ENCODE results near the gene FAM50B.

The FAM50B gene

DNA sequence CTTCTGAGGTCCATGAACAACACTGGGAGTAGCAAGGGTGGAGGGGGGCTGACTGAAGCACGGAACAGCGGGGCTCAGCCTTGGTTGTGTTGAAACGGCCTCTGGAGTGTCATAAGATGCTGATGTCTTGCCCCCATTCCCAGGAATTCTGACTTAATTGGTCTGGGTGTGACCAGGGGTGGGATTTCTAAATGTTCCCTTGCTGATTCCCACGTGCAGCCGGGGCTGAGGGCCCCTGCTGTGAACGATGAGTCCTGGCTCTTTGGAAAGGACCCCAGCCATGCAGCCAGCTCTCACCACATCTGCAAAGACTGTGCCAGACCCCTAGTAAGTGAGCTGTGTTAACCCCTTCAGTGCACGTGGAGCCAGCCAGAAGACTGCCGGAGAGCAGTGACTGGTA, 28.6 kb upstream of the FAM50B start:
- no peak for DNase-seq (ENCODE audit: low read depth in 2 of 2)

DNA sequence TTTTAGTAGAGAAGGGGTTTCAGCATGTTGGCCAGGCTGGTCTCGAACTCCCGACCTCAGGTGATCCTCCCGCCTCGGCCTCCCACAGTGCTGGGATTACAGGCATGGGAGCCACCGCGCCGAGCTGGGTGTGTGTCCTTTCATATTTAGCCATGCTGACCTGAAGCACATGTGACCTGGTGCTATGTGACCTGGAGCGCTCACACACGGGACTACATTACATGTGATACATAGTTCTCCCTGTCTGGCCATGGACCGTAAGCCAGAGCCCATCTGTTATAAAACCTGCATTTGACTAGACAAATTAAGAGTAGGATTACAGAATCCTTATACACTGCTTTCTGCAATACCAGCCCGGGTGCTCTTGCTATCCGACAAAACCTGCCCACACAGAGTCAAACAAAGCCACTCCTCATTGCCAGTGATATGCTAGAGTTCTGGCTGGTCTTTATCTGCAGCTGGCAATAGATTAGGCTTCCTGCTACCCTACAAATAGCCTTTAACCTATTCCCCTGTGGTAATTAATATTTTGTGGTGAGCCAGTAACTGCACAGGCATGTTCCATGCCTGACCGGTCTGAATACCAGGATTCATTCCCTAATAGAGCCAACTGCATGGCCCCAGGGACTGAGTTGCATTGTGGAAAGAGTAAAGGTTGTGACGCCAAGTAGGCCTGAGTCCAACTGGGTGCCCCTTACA, 26.3 kb upstream of the FAM50B start:
- no peak for DNase-seq (ENCODE audit: low read depth in 2 of 2)

DNA sequence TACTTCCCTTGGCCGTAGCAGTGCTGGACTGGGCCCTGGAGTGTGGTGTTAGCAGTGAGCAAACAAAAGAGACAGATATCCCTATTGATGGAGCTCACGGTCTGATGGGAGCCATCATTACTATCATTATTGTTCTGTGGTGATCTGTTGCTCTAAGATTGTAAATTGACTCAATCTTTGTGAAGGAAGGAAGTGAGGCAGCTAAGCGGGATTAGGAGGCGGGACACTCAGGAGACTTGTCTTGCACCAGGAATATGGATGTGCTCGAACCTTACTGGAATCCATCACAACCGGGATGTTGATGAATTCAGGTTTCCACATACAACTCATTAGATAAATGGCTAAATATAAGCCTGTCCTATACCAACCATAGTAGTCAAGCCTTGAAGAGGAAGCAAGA, 25.5 kb upstream of the FAM50B start:
- DNase-seq (ENCODE audit: low read depth in 2 of 2) = no peak

DNA sequence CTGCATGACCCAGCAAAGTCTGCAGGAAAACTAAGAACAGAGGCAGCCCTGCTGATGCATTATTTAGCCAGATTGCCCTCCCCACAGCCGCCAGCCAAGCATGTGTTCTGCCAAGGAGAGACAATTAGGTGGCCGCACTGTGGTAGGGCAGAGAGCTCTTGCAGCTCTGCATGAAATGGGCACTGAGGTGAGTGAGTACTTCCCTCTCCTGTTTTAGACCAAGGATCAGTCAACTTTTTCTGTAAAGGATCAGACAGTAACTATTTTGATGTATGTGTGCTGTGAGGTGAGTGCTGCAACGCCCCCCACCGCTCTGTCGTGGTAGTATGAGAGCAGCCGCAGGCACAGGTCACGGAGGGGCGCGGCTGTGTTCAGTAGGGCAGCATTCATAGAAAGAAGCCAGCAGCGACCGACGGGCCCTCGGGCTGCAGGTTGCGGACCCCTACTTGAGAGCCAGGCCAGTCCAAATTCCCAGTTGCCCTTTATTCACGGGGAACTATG, 23.8 kb upstream of the FAM50B start:
- DNase-seq (ENCODE audit: low read depth in 2 of 2) = no peak

DNA sequence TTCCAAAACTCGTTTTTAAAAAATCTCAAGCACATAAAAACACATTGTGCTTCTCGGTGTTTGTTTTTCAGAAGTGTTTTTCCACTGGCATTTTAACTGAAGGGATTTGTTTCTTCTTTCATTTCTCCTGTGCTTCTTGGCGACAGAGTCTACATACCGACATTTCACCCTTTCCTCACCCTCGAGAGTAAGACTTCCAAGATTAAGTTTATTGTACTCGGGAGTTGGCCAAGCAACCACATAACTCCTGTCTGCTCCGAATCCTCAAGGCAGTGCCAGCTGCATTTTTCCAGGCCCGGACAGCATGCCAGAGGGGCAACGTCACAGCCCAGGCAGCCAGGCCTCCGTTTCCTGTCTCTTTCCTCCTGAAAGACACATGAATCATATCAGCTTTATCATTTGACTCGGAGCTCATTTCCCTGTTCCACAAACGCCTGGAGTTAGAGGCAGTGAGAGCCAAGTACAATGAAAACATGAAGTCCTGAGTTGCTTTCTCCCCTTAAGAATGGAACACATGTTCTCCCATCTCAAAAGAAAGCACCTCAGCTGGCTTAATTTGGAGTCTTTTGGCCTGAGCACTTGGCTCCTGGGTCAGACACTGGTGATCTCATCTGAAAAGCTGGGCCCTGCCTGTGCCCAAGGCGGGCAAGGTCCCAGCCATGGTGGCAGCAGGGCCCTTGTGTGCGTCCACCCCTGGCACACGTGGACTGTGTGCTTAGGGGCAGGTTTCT, 23.2 kb upstream of the FAM50B start:
- no peak for DNase-seq (ENCODE audit: low read depth in 2 of 2)

DNA sequence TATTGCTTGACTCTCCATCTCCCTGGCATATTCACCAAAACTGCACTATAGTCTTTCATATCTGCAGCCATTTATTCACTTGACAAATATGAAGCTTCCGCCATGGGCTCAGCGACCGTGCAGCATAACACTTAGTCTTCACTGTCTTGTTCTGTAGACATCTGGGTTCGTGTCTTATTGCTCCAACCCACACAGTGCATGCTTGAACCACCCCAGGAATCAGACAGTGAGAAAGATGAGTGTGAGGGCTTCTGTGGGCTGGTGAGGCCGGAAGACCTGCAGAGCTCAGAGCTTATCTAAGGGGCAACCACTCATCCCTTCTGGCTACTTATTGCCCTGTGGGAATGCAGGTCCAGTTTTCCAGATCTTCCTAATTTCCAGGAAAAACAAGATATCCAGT, 19.9 kb upstream of the FAM50B start:
- DNase-seq (ENCODE audit: low read depth in 2 of 2) = no peak

DNA sequence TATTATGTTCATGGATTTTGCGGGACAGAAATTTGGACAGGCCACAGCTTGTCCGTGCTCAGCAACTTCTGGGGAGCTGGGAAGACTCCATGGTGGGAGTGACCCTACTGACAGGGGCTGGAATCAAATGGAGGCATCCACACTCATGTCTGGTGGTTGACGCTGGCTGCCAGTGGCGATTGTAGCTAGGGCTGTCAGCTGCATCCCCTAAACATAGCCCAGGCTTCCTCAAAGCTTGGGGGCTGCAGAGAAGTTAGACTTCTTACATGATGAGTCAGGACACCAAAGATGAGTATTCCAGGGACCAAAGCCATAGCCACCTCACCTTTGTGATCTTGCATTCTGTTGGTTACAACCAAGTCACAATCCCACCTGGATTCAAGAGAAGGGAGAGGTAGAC, 18.4 kb upstream of the FAM50B start:
- DNase-seq (ENCODE audit: low read depth in 2 of 2) = no peak

DNA sequence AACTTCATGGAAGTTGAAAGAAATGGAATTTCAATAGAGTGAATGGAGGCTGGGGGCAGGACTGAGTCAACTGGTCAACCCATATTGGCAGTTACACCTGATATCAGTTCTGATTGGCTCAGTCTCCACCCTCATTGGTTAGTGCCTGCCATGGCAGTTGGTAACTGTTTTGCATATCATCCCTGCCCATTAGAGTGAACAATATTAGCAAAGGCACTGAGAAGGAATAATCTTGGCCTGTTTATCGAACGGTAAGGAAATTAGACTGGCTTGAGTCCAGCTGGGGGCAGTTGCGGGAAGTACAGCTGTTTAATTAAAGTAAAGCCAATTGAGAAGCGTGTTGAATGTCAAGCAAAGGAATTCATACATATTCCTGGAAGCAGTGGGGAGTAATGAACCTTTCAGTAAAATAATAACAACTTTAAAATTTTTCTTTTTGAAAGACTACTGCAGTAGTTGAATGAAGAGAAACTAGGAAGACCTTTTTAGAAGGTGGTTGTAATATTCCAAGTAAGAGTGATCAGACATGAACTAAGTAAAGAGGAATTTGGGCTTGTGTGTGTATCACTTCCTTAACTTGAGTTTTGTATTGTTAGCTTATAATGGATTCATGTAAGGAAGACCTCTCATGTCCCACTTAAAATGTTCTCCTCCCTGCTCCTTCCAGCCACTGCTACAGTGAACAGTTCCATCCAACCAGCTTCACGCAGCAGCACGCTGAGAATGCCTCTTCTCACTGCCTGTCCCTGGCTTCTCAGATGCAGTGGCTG, 17.2 kb upstream of the FAM50B start:
- DNase-seq (ENCODE audit: low read depth in 2 of 2) = no peak

DNA sequence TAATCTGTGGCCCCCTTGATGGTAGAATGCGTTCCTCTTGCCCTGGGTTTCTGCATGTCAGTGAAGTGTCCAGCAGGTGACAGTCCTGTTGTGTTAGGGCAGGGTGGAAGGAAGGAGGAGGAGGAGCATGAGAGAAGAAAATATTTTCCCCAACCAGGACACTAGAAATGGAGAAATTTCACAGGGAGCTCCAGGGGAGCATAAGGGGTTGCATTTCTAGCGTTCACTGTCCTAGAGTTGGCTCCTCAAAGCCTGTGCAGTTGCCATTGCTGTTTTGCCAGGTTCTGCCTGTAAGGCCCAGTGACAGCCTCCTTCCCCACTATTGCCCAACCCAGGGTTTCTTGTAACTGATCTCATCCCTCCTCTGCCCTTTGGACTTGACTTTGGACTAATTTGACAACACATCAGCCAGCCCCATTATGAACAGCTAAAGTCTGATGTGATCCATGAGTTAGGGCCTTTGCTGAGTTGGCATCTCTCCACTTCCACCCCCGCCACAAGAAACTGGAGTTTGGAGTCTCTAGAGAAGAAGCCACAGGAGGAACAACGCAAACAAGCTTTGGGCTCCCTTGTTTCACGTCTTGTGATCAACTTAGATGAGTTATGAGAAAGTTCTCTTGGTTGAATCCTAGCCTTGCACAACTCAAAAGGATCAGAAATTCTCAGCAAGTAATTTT, 14.0 kb upstream of the FAM50B start:
- no peak for DNase-seq (ENCODE audit: low read depth in 2 of 2)

DNA sequence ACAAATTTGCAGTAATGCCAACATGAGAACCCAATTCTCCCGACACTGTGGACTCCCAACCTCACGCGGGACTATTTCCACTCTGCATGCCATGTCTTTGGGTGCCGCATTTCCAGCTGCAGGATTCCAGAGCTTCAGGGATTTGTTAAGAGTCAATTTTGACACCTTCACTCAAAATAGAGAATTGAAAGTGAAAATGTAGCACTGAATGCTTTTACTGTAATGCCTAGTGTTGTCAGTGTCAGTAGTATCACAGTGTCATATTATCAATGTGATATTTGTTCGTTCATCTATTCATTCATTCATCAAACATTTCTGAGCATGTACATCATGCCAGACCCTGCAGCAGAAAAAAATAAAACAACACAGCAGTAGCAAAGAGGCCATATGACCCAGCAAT, 13.4 kb upstream of the FAM50B start:
- no peak for DNase-seq (ENCODE audit: low read depth in 2 of 2)

DNA sequence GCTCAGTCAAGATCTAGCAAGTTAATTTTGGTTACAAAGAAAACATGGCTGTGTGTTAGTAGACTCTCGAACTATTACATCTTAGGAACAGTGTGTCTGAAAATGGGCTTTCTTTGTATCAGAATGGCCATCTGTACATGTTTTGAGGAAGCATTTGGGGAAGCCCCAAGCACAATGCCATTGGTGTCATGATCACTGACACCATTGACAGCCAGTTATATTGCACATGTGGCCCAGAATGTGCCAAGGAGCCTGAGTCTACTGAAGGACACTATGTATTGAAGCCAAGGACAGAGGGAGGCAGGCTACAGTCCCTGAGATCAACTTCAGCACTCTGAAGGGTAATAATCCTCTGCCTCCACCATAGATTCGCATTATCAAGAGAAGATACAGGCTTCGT, 12.6 kb upstream of the FAM50B start:
- DNase-seq (ENCODE audit: low read depth in 2 of 2) = no peak

DNA sequence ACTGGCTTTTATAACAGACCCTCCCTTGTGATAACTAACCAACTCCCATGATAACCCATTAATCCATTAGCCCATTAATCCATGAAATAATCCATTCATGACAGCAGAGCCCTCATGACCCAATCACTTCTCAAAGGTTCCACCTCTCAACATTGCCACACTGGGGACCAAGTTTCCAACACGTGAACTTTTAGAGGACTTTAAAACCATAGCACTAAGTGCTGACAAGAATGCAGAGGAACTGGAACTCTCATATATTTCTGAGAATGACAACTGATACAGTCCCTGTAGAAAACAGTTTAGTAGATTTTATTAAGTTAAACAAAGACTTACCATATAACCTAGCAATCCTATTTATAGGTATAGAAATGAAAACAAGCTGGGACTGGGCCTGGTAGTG, 11.4 kb upstream of the FAM50B start:
- DNase-seq (ENCODE audit: low read depth in 2 of 2) = no peak

DNA sequence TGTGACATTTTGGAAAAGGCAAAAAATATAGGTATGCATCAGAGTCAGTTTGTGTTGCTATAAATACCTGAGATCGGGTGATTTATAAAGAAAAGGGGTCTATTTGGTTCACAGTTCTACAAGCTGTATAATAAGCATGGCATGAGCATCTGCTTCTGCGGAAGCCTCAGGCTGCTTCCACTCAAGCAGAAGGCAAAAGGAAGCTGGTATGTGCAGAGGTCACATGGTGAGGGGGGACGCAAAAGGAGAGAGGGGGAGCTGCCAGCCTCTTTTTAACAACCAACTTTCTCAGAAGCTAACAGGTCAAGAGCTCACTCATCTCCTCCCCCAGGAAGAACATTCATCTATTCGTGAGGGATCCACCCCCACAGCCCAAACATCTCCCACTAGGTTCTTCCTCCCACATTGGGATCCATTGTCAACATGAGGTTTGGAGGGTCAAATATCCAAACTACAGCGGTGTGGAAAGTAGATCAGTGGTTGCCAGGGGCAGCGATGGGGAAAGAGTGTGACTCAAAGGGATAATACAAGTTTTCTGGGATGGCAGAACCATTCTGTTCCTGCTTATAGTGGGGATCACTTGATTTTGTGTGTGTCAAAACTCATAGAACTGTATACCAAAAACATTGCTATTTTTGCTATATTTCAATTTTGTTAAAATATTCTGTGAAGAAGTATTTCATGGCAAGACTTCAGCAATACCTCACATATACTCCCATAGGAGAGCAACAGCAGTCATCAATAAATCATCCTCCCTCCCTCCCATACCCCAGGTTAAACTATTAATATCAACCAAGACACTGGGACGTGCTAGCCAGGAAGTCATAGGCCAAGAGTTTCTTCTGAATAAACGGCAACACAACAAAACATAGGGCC, 9.9 kb upstream of the FAM50B start:
- DNase-seq (ENCODE audit: low read depth in 2 of 2) = no peak

DNA sequence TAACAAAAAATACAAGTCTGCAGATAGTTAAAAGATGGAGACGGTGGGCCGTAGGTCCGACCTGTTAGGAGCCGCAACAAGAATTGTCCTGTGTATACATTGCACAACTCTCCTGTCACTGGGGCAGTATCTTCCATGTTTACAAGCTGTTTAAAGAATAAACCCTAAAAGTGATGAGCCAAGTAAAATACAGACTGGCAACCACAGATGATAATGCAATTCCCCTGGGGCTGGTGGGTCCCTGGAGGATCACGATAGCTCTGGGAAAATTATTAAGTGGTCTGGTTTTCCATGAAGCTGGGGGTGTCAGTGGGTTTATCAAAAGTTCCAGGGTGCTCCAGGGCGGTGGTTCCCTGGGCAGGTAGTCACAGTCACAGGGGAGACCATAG, 8.1 kb upstream of the FAM50B start:
- no peak for DNase-seq (ENCODE audit: low read depth in 2 of 2)

DNA sequence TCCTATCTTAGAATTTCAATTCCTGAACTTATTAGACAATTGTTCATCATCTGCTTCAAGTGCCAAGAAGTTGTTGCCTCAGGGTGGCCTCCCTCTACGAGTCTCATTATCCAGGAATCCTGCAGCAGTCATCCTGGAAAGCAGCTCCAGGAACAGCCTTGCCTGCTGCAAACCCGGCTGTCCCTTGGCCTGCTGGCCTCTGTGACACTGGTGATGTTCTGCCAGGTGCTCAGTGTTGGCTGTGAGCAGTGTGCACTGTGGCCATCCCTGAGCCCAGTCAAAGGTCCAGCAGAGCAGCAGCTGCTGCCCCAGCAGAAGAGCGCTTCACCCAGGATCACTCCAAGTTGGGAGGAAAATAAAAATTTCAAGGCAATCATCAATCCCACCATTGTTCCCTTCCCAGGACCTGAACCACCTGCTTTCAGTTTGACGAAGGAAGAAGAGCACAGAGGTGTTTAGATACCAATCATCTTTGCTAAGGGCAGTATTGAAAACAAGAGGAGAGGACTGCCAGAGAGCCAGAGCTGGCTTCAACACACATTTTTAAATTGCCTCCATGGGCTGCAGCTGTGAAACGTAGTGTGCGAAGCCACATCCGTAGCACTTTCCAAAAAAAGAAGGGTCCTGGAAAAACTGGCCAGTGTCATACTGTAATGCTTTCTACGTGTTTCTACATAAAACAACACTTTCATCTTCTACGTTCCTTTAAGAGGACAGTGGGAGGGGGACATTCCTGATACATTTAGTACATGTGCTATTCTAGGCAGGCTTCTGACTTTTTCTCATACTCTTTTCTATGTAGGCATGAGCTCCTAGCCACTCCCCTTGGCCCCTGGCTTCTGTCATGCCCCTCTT, 7.2 kb upstream of the FAM50B start:
- DNase-seq (ENCODE audit: low read depth in 2 of 2) = no peak

DNA sequence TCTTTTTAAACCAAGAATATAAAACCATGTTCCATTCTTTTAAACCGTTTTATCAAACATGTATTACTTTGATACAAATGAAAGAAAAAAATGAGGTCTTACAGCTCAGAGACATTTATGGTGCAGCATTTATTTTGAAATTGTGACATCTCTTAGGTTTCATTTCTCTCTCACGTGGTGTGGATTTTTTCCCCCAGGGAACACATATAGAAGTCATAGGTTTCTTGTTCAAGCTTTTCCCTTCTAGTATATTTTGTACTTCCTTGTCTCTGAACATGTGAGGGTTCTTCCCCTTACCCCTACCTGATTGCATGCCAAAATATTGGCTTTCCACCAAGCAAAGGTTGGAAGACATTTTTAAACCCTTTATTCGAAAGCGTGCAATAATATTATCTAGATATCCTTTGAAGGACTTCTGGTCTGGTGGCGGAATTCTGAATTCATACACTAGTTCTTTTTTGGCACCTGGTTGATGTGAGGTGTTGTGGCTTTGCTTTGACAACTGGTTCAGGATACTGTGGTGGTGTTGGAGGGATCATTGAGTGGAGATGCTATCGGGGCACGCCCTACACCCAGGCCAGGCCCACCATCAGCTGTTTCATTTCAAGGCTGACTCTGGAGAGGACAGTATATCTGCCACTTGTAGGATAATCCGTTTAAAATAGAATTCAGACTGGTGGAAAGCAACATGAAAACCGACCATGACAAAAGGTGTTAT, 5.6 kb upstream of the FAM50B start:
- DNase-seq (ENCODE audit: low read depth in 2 of 2) = no peak

DNA sequence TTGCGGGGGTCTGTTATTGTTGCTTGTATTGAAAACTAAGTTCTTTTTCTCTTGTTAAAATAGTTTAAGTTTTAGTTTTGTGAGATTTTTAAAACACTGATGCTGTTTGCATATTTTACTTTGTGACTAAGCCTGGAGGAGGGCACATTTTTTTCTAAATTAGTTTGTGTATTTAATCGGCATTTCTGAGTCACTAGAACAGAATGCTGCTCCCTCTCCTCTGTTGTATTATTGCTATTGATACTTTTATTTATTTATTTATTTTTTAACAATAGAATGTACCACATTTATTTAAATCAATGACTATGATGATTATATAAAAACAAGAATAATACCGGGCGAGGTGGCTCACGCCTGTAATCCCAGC, 5.1 kb upstream of the FAM50B start:
- no peak for DNase-seq (ENCODE audit: low read depth in 2 of 2)

DNA sequence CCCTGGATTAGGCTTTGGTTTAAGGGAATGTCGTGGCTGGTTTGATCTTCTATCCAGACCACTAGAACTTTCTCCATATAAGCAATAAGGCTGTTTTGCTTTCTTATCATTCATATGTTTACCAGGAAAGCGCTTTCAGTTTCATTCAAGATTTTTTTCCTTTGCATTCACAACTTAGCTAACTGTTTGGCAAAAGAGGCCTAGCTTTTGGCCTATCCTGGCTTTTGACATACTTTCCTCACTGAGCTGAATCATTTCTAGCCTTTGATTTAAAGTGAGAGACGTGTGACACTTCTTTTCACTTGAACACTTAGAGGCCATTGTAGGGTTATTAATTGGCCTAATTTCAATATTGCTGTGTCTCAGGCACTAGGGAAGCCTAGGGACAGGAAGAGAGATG, 1.7 kb upstream of the FAM50B start:
- DNase-seq (ENCODE audit: low read depth in 2 of 2) = no peak

DNA sequence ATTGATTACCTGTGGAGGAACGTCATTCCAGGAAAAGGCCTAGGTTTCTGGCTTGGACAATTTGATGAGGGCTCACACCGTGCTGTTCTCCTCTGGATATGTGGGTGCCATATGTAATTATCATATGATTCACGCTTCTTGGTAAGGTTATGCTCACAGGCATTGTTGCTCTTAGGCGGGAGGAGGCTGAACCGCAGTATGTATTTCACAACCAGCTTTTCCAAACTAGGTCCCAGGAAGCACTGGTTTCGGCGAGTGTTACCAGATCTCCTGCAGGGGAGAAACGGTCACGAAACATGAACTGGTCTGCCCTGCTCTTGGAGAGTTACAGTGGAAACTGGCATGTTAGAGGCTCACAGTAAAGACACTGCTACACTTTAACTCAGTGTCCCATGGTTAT, 793 bp upstream of the FAM50B start:
- DNase-seq (ENCODE audit: low read depth in 2 of 2) = no peak

Measured in stimulated activated CD8-positive, alpha-beta memory T cell treated with anti-CD3 and anti-CD28 coated beads, Interleukin-15, amount 100 ng/mL, for 4 hours (primary cell).